HEK293T (cell line): ENCODE measurements around the gene ZNF565.

Experiments used
- ARNT ChIP-seq: fragments of 450-650 bp; IDR thresholded peaks from 2 replicates; pipeline ENCODE4 v1.6.1; 2017; ENCODE audit warnings: mild to moderate bottlenecking
- BHLHE40 ChIP-seq: fragments of 450-650 bp; IDR thresholded peaks from 2 replicates; pipeline ENCODE4 v1.6.1; 2016; ENCODE audit warnings: mild to moderate bottlenecking, moderate library complexity, borderline replicate concordance
- ELF4 ChIP-seq: fragments of 450-650 bp; IDR thresholded peaks from 2 replicates; pipeline ENCODE4 v1.6.1; 2017; ENCODE audit warnings: antibody characterized with exemption
- FOXA1 ChIP-seq: fragments of 450-650 bp; IDR thresholded peaks from 2 replicates; pipeline ENCODE4 v1.6.1; 2016; ENCODE audit warnings: mild to moderate bottlenecking
- FOXK2 ChIP-seq: fragments of 450-650 bp; IDR thresholded peaks from 2 replicates; pipeline ENCODE4 v1.6.1; 2016; ENCODE audit warnings: mild to moderate bottlenecking
- FOXM1 ChIP-seq: fragments of 450-650 bp; IDR thresholded peaks from 2 replicates; pipeline ENCODE4 v1.6.1; 2017; ENCODE audit warnings: mild to moderate bottlenecking, borderline replicate concordance
- HDGF ChIP-seq: fragments of 450-650 bp; IDR thresholded peaks from 2 replicates; pipeline ENCODE4 v1.6.1; 2017; ENCODE audit warnings: antibody characterized with exemption, borderline replicate concordance
- NFRKB ChIP-seq: fragments of 450-650 bp; IDR thresholded peaks from 2 replicates; pipeline ENCODE4 v1.6.1; 2016; ENCODE audit warnings: mild to moderate bottlenecking, moderate library complexity
- PKNOX1 ChIP-seq: fragments of 450-650 bp; IDR thresholded peaks from 2 replicates; pipeline ENCODE4 v1.6.1; 2016
- SP1 ChIP-seq: fragments of 450-650 bp; IDR thresholded peaks from 2 replicates; pipeline ENCODE4 v1.6.1; 2017
- SUZ12 ChIP-seq: fragments of 450-650 bp; IDR thresholded peaks from 2 replicates; pipeline ENCODE4 v1.6.1; 2016; ENCODE audit warnings: mild to moderate bottlenecking
- TARDBP ChIP-seq: fragments of 450-650 bp; IDR thresholded peaks from 2 replicates; pipeline ENCODE4 v1.6.1; 2016
- ZNF384 ChIP-seq: fragments of 450-650 bp; IDR thresholded peaks from 2 replicates; pipeline ENCODE4 v1.6.1; 2016

DNA sequence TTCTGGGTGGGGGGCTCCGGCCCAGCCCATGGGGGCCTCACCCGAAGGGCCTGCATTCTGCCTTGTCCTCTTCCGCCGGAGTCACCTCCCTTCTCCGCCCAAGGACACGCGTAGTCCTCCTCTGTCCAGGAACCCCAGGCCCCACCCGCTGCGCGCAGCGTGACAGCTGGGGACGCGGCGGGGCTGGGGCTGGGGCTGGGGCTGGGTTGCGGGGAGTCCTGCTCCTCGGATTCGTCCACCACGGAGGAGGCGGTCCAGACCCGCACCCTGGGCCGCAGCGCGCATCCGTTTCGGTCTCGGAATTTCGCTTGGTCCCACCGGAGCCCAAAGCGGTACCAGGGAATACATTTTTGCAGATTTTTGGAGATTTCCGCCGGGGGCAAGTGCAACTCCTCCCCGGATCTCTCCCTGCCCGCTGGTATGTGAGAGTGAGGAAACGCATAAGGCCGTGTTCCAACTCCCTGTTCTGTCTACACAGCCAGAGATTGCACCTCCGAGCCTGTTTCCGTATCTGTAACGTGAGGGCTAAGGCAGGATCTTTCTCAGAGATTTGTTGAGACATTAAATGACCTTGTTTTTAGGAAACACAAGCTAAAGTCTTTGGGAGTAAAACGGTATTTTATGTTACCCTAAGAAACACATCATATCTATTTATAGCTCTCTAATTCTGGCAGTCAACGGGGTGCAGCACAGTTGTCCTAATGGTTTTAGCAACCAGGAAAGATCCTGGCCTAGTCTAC lies 61.9 kb downstream of the ZNF565 start, which contains the start of gene COX7A1:
- TF ChIP-seq FOXA1 (no peak), SUZ12 (no peak), ZNF384 (no peak), FOXM1 (no peak), ELF4 (no peak), TARDBP (no peak), NFRKB (no peak), BHLHE40 (no peak), ARNT (no peak), FOXK2 (no peak), PKNOX1 (no peak), SP1 (no peak), HDGF (no peak)
